Measurements from ENCODE around the gene GOLGA8H. TPM values are rescaled to one million over a fixed set of nuclear protein-coding genes. Genes with fewer than 3 reads are reported as not detected.

GOLGA8H gene
- total and polyA plus RNA-seq, 2 of the 8 experiments (the other 6 are each of a cell fraction or from before 2014, with no cell fraction given): 0.26 to 1.4 TPM

Small RNAs within 50 kb of the gene (small RNA-seq; reads per million reads assigned to genes)
- not detected for gene RF00096 (ENCODE audit: insufficient read depth)
- not detected for gene RN7SL628P (ENCODE audit: insufficient read depth)
- not detected for gene RN7SL796P (ENCODE audit: insufficient read depth)

Other genes with a start within 250 kb of the GOLGA8H start
- 3.3 and 7.3 TPM in 2 replicates for gene CHRFAM7A, start 210.5 kb upstream of the GOLGA8H start, total RNA-seq (2021; fragmentation: NEBNext Ultra II Directional; extraction: Animal tissue kit (Norgen Biotek cat#: 25700))
- 3.0 and 3.1 TPM in 2 replicates for gene CHRFAM7A, start 210.5 kb upstream of the GOLGA8H start, polyA plus RNA-seq (2011; rRNA removed)
- gene GOLGA8R, start 189.8 kb upstream of the GOLGA8H start, total RNA-seq (2021; fragmentation: NEBNext Ultra II Directional; extraction: Animal tissue kit (Norgen Biotek cat#: 25700)): 0.10 and 0.34 TPM in 2 replicates
- 0.03 TPM in 1 of 2 replicates, not detected in the other for gene GOLGA8R, start 189.8 kb upstream of the GOLGA8H start, polyA plus RNA-seq (2011; rRNA removed)
- not detected in 2 replicates for gene GOLGA8Q, start 52.0 kb upstream of the GOLGA8H start, total RNA-seq (2021; fragmentation: NEBNext Ultra II Directional; extraction: Animal tissue kit (Norgen Biotek cat#: 25700))
- gene GOLGA8Q, start 52.0 kb upstream of the GOLGA8H start, polyA plus RNA-seq (2011; rRNA removed): not detected in 2 replicates